MCF 10A (cell line): ENCODE measurements around the gene HHIP. TPM values are rescaled to one million over a fixed set of nuclear protein-coding genes. Genes with fewer than 3 reads are reported as not detected.

Experiments used
- BruUV-seq: library from RNA; stranded (reverse); fragments of 400-500 nt; replicated peaks from 2 replicates; lab custom pipeline; 2021; lab: Mats Ljungman, UMichigan
- CTCF ChIA-PET: fragments of 300-600 bp; sonication (Branson Sonifier 250); formaldehyde crosslinking; extraction: SDS; loops from one replicate; lab custom pipeline; 2021; ENCODE audit warnings: antibody characterized with exemption, inconsistent platforms; lab: Yijun Ruan, JAX
- POLR2A ChIA-PET: fragments of 300-600, 350-650 bp; sonication (Branson Sonifier 250); formaldehyde crosslinking; extraction: SDS; loops from one replicate; lab custom pipeline; 2020; ENCODE audit warnings: antibody characterized with exemption, inconsistent platforms; lab: Yijun Ruan, JAX
- DNase-seq: peaks from one replicate; pipeline ENCODE4 v3.0.0-alpha.2; 2018; ENCODE audit not compliant: unreplicated experiment
- H3K27ac Mint-ChIP-seq: one replicate; pipeline ENCODE4 v1.8.0; 2022; ENCODE audit warnings: mild to moderate bottlenecking, low read depth, mixed read lengths; ENCODE audit not compliant: unreplicated experiment
- H3K27me3 Mint-ChIP-seq: one replicate; pipeline ENCODE4 v1.8.0; 2022; ENCODE audit warnings: mixed read lengths; ENCODE audit not compliant: insufficient read depth, unreplicated experiment
- H3K36me3 Mint-ChIP-seq: one replicate; pipeline ENCODE4 v1.8.0; 2022; ENCODE audit warnings: mild to moderate bottlenecking, moderate library complexity, mixed read lengths; ENCODE audit not compliant: insufficient read depth, unreplicated experiment
- H3K4me1 Mint-ChIP-seq: one replicate; pipeline ENCODE4 v1.8.0; 2022; ENCODE audit warnings: mixed read lengths; ENCODE audit not compliant: insufficient read depth, unreplicated experiment
- H3K4me3 Mint-ChIP-seq: one replicate; pipeline ENCODE4 v1.8.0; 2022; ENCODE audit warnings: mild to moderate bottlenecking, moderate library complexity, mixed read lengths; ENCODE audit not compliant: unreplicated experiment
- H3K9me3 Mint-ChIP-seq: one replicate; pipeline ENCODE4 v1.8.0; 2022; ENCODE audit warnings: mixed read lengths; ENCODE audit not compliant: unreplicated experiment
- intact Hi-C: fragments of 100-400 bp; cut with micrococcal nuclease; formaldehyde crosslinking; loops from 2 replicates; pipeline ENCODE4 v1.14.1; 2022
- total RNA-seq: library from RNA; stranded (reverse); gene quantifications from 2 replicates; pipeline ENCODE4 v1.2.3, GENCODE V29; 2022
- TF ChIP-seq, protein P1 (sequence below): fragments of 200-600 bp; IDR thresholded peaks from one replicate; pipeline ENCODE4 v1.8.0; 2022; ENCODE audit warnings: antibody characterized with exemption, mild to moderate bottlenecking; ENCODE audit not compliant: unreplicated experiment

Gene HHIP
- total RNA-seq, 1 experiment from 2014 or later: 0.12 TPM

GRCh38 chr4:144710526-144710912, 64.6 kb downstream of the HHIP start:
- Mint-ChIP-seq H3K27ac (no peak overlapping the region), H3K36me3 (no peaks in the 10 kb centered on the region), H3K4me3 (no peak overlapping the region), H3K9me3 (no peaks in the 10 kb centered on the region), H3K27me3 (no peaks in the 10 kb centered on the region), H3K4me1 (peaks cover 14% of the 10 kb centered on the region)
- BruUV-seq: no TSS peak
- no peak for DNase-seq
- POLR2A ChIA-PET: interaction anchor here (0.7 kb wide), 1 partner anchor 541 kb away, joined by 3 read pairs; no protein-coding TSS in a partner anchor
- intact Hi-C loops: no loop called here
- TF ChIP-seq, protein P1, sequence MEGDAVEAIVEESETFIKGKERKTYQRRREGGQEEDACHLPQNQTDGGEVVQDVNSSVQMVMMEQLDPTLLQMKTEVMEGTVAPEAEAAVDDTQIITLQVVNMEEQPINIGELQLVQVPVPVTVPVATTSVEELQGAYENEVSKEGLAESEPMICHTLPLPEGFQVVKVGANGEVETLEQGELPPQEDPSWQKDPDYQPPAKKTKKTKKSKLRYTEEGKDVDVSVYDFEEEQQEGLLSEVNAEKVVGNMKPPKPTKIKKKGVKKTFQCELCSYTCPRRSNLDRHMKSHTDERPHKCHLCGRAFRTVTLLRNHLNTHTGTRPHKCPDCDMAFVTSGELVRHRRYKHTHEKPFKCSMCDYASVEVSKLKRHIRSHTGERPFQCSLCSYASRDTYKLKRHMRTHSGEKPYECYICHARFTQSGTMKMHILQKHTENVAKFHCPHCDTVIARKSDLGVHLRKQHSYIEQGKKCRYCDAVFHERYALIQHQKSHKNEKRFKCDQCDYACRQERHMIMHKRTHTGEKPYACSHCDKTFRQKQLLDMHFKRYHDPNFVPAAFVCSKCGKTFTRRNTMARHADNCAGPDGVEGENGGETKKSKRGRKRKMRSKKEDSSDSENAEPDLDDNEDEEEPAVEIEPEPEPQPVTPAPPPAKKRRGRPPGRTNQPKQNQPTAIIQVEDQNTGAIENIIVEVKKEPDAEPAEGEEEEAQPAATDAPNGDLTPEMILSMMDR: no peak
- CTCF ChIA-PET: no interaction called here

DNA sequence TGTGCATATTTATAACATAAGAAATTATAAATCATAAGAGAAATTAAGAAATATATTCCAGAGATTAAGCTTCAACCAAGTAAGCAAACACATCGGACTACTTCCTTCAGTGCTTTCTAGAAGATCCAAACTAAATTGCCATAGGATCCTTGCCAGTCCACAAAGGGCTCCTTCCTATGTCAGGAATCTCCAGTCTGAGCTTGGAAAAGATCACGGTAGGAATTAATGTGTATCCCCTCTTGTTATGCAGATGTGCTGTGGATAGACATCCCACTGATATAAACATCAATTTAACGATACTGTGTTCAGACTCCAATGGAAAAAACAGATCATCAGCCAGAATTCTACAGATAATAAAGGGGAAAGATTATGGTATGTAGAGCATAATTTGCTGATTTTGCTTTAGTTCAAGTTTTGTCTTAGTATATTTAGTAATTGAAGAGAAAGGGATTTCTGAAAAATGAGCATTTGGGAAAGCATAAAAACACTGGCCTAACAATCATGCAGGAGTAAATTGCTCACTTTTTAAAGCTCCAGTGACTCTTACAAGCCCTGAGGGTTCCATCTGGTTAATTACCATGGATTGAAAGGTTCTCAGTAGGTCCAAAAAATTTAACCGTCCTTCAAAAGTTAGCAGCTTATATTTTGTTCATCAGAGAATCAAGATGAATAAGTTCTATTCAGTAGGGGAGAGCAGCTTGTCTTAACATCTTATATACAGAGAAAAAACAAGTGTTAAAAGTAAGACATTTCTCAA, 65.9 kb downstream of the HHIP start:
- no peaks in the 10 kb centered on the region for H3K27me3 Mint-ChIP-seq
- H3K4me3 Mint-ChIP-seq: no peak overlapping the region
- TF ChIP-seq, protein P1: no peak
- BruUV-seq: no TSS peak
- ChIA-PET POLR2A (no interaction called here), CTCF (interaction anchor here (0.7 kb wide), 1 partner anchor 190 kb away, joined by 3 read pairs; no protein-coding TSS in a partner anchor)
- no peak overlapping the region for H3K27ac Mint-ChIP-seq
- no peaks in the 10 kb centered on the region for H3K9me3 Mint-ChIP-seq
- intact Hi-C loops: no loop called here
- no peaks in the 10 kb centered on the region for H3K36me3 Mint-ChIP-seq
- H3K4me1 Mint-ChIP-seq: peaks cover 14% of the 10 kb centered on the region
- no peak for DNase-seq

- no peaks in the 10 kb centered on the region for H3K36me3 Mint-ChIP-seq
- BruUV-seq: no TSS peak
- peaks cover 14% of the 10 kb centered on the region for H3K4me1 Mint-ChIP-seq
- no peak overlapping the region for H3K27ac Mint-ChIP-seq
- intact Hi-C loops: no loop called here
- no peaks in the 10 kb centered on the region for H3K9me3 Mint-ChIP-seq
- TF ChIP-seq, protein P1: no peak
- no peaks in the 10 kb centered on the region for H3K27me3 Mint-ChIP-seq
- no peak overlapping the region for H3K4me3 Mint-ChIP-seq
- no peak for DNase-seq
- ChIA-PET POLR2A (interaction anchor here (0.6 to 1.1 kb wide), 2 partner anchors 11 to 116 kb away, joined by 3 read pairs; no protein-coding TSS in a partner anchor), CTCF (no interaction called here)
Observed at GRCh38 chr4:144712775-144713174, 66.8 kb downstream of the HHIP start.

DNA sequence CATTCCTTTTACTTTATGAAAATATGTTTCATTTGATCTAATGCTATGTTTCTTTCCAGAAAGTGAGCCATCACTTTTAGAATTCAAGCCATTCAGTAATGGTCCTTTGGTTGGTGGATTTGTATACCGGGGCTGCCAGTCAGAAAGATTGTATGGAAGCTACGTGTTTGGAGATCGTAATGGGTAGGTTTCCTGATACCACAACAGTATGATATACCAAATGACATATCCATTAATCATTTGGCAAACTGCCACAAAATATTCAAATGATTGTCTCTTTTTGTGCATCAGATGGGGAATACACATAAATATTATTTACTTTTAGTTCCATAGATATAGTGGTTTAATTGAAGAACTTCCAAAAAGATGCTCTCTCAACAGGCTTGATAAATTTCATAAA, 68.2 kb downstream of the HHIP start:
- intact Hi-C loops: no loop called here
- Mint-ChIP-seq H3K9me3 (no peaks in the 10 kb centered on the region), H3K4me3 (no peak overlapping the region), H3K27ac (no peak overlapping the region), H3K36me3 (no peaks in the 10 kb centered on the region), H3K27me3 (no peaks in the 10 kb centered on the region), H3K4me1 (peaks cover 11% of the 10 kb centered on the region)
- CTCF ChIA-PET: no interaction called here
- TF ChIP-seq, protein P1: no peak
- POLR2A ChIA-PET: no interaction called here
- no peak for DNase-seq
- no TSS peak for BruUV-seq
